GM08714 (cell line): ENCODE measurements around the gene PTTG1IP.

Experiments used
- H3K4me3 ChIP-seq: fragments of 200-500 bp; sonication (Bioruptor generic); 2 replicates; pipeline ENCODE4 v1.5.1; 2014; ENCODE audit warnings: mild to moderate bottlenecking, low read length, inconsistent platforms
- ZNF274 ChIP-seq: IDR thresholded peaks from 2 replicates; pipeline ENCODE4 v1.6.1; 2012; ENCODE audit warnings: mild to moderate bottlenecking, low read depth, low read length

Gene PTTG1IP

DNA sequence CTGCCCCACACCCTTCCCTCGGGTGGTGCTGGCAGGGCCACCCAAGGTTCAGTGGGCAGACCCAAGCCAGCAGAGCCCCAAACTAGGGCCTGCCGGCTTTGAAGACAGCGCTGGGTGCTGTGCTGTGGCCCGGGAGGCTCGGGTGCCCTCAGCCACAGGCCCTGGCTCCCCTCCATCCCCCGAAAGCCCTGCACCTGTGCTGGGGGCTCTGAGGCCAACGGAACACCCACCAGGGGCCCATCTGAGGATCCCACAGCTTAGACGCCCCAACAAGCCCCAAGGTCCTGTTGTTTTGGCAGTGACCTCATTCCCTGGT lies 38.6 kb upstream of the PTTG1IP start:
- TF ChIP-seq ZNF274: no peak

DNA sequence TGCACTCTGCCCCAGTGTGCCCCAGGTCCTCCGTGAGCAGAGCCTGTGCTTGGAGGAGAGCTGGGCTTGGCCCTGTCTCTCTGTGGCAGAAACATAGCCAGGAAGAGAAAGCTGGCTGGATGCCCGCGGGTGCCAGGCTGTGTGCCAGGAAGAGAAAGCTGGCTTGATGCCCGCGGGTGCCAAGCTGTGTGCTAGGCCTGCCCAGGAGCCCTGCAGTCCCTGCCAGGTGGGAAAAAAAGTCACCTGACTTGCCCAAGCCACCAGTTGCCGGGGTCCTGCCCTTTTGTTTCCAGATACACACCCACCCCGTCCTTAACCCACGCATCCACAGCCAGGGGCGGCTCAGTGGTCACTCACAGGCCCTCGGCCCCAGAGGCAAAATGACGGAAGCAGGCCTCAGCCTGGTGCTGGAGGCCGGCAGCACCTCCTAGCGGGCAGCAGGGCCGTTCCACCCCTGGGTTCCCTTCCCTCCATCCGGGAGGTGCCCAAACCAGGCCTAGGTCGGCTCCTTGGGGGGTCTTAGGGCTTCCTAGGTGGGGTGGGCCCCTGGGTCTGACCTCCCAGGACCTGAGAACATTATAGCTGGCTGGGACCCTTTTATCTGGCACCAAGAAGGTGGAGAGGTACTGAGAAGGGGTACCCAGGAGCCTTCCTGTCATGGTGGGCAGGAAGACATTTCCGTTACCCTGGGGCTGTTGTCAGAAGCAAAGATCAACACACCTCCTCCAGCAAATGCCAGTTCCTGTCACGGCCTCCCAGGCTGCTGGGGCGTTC lies 38.1 kb upstream of the PTTG1IP start:
- TF ChIP-seq ZNF274: no peak
- H3K4me3 ChIP-seq: no peak overlapping the region; the same call in 1 of the 2 replicates

More for the DNA sequence above, 38.6 kb upstream of the PTTG1IP start:
- H3K4me3 ChIP-seq: no peak overlapping the region; the same call in 1 of the 2 replicates

DNA sequence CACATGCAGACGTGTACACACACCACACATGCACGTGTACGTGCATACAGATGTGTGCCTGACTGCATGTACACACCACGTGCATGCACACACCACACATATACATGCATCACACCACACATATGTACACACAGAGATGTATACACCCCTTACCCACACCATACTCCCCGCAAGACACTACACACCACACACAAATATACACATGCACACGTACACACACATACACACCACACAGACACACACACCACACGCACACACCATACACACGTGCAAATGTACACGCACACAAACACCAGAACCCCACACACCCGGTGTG lies 37.5 kb upstream of the PTTG1IP start:
- no peak overlapping the region for H3K4me3 ChIP-seq
- no peak for TF ChIP-seq ZNF274

DNA sequence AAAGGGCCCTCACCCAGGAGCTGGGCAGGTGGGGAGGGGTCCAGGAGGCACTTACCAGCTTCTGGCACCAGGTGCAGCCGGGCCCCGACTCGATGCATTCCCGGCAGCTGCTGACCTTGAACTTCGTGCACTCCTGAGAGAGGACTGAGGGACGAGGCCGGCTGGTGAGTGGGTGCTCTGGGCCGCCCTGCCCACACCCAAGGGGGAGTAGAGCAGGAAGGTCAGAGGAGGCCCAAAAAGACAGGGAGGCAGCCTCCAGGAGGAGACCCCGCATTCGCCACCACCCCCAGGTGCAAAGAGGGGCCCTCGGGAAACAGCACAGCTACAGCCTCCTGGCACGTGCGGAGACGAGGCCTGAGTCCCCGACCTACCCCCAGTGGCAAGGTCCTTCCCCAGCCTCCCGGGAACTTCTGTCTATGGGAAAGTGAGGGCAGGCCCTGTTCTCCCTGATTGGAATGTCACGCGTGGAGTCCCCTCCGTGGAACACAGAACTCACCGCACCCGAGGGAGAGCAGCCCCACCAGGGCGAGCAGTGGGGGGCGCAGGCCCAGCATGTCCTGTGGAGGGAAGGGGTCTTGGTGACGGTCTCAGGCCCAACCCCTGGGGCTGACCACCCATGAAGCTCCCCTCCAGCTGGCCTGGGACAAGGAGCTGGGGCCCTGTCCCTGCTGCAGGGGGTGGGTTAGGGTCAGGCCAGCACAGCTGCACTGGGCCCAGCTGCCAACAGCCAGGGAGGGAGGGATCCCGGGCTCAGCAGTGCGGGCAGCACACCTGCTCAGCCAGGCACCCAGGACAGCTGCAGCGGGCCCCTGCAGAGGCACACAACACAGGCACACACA lies 37.0 kb upstream of the PTTG1IP start:
- no peak for TF ChIP-seq ZNF274
- H3K4me3 ChIP-seq: no peak overlapping the region

DNA sequence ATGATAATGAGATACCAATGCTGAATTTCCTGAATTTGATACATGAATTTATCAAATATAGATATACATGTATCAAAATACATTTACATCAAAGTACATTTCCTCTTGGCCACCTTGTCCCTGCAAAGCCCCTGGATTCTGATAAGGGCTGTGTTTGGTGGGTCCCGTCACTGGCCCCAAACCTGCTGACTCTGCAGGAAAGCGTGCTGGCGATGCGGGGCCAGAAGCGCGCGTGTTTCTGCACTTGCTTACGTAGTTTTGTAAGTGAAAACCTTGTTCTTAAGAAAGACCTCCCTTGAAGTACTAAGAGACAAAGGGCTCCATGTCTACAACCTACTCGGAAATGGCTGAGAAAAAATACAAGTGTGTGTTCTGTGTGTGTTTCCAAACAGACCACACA lies 36.2 kb upstream of the PTTG1IP start:
- no peak for TF ChIP-seq ZNF274
- no peak overlapping the region for H3K4me3 ChIP-seq

DNA sequence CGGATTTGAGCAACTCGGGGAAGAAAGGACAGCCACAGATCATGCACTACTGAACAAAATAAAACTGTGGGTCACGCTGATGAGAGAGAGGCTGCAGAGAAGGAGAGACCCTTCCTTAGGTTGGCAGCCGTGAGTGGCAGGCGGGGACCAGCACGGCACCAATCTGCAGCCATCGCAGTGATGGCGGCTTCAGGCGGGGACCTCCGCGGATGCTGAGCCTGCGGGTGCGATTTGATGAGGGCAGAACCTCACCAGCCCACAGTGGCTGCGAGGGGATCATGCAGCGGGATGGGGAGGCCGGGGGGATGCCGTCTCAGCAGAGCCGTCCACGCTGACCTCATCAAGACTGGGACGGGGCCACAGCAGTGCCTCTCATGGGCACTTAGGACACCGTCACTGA lies 35.4 kb upstream of the PTTG1IP start:
- TF ChIP-seq ZNF274: no peak
- no peak overlapping the region for H3K4me3 ChIP-seq

DNA sequence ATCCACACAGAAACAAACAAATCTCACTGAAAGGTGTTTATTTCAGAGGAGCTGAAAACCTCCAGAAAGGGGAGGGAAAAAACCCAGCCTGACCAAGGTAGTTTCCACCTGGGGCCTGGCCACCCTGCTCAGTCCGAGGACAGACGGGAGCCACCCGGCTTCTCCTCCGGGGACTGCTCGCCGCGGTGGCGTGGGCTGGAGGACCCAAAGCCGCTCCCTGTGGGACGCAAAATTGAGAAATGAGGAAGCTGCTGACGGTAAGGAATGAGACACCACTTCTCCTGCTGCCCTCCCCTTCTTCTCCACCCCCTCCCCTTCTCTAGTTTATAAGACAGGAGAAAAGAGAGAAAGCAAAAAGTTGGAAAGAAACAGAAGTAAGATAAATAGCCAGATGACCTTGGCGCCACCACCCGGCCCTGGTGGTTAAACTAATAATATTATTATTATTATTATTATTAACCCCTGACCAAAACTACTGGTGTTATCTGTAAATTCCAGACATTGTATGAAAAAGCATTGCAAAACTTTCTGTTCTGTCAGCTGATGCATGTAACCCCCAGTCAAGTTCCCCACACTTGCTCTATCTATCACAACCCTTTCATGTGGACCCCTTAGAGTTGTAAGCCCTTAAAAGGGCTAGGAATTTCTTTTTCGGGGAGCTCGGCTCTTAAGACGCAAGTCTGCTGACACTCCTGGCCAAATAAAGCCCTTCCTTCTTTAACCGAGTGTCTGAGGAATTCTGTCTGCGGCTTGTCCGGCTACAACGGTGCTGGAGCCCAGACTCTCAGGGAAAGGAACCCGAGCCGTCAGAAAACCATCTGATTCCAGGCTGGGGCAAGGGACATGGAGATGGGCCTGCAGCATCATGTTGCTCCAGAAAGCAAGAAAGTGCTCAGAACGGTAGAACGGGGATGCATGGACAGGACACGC lies 34.7 kb upstream of the PTTG1IP start:
- no peak overlapping the region for H3K4me3 ChIP-seq
- no peak for TF ChIP-seq ZNF274

DNA sequence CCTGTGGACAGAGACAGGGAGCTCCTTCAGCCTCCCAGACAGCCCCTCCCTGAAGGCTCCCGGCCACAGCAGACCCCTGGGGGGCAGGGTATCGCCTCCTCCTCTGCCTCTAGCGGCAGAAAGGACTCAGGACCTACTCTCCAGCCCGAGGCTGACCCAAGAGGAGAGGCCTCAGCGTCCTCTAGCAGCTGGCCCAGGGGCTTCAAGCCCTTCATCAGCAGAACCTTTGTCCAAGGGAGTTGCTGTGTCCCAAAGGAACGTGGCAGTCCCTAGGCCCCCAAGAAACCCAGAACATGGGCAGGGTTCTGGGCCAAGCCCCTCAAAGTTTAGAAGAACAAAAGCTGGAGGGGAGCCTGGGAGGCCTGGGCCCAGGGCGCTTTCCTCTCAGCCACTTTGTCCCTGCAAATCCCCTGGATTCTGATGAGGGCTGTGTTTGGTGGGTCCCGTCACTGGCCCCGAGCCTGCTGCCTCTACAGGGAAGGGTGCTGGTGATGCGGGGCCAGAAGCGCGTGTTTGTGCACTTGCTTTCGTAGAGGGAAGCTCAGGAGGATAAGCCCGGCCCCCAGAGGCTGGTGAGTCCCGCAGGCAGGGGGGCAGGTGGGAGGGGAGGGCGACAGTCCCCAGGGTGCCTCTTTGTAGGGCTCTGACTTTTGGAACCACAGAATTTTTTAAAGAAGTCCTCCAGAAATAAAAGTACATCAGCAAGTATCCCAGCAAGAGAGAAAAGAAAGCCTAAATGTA lies 33.9 kb upstream of the PTTG1IP start:
- no peak for TF ChIP-seq ZNF274
- no peak overlapping the region for H3K4me3 ChIP-seq

DNA sequence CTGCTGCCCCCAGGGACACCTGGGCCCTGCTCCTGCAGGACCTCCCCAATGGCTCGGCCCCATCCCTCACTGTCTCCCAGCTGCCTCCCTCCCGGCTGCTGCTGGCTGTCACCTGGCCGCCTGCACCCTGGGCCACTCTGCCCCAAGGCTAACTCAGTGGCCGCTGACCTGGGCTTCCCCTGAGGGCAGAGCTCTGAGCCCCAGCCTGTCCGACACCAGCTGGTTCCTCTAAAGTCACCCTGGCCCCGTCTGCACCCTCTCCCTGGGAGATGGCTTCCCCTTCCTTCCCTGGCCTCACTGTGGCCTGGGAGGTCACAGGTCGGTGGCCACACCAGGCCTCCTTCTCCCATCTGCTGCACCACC lies 32.2 kb upstream of the PTTG1IP start:
- TF ChIP-seq ZNF274: no peak
- no peak overlapping the region for H3K4me3 ChIP-seq

DNA sequence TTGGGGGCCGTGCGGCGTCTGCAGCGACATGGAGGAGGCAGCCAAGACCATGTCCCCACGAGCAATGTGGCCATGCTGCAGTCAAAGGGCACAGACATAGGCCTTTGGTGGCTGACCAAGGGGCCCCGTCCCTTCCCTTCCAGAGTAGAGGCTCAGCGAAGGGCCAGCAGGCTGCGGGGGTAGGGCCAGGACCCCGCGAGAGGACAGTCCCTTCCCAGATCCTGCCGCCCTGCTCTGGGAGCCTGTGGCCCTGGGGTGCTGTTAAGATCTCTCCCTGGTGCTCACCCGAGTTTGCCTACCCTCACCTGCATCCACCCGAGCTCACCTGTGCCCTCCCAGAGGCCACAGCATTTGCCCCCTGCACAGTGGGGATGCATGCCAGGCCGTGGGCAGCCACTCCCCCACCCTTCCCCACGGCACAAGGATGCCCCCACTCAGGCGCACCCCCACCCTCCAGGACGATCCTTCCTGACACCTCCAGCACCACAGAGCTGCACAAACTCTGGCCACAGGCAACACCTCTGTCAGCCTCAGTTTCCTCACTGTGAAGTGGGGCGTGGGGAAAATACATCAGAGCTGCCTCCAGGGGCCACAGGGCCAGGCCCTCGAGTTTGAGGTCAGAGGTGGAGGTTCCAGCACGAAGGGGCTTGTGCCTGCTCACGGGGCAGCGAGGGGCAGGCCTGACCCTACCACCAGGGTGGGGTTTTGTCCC lies 31.7 kb upstream of the PTTG1IP start:
- TF ChIP-seq ZNF274: no peak
- H3K4me3 ChIP-seq: no peak overlapping the region

DNA sequence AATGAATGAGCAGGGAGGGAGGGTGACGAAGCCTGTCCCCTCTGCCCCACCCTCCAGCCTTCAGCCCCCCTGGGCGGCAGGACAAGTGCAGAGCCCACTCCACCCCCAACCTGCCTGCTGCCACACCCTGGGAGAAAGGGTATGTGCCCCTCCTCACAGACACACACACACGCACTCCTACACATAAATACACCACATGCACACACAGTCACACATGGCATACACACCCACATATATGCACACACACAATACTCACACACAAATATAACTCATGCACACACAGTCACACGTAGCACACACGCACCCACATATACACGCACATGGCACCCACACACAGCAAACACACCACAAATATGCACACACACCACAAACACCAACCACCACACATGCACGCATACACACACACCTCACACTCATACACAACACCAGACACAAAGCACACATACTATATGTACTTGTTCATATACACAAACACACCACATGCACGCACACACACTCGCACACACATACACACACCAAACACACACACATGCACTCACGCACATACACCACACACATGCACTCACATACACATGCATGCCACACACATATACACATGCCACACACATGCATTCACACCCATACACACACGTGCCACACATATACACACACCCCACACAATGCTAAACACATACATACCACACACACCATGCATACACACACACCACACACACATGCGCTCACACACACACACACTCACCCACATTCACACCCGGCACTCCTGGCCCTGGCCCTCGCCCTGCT lies 30.8 kb upstream of the PTTG1IP start:
- no peak for TF ChIP-seq ZNF274
- no peak overlapping the region for H3K4me3 ChIP-seq

DNA sequence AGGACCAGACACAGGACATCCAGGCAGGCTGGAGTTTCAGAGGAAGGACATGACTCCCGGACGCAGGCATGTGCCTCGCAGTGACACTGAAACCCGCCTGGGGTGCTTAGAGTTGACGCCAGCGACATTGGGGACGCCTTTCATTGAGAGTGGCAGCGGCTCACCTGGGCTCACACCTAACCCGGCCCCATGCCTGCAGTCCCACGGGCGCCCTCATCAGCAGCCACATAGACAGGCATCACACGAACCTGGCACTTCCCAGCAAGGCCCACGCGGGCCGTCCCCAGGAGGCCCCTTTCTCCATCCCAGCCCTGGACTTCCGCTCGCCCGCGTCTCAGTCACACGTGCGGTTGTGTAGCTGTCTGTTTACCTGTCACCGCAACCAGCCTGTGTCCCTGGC lies 30.2 kb upstream of the PTTG1IP start:
- no peak for TF ChIP-seq ZNF274
- no peak overlapping the region for H3K4me3 ChIP-seq
